ENCODE data around the gene ANKS1B. TPM values are rescaled to one million over a fixed set of nuclear protein-coding genes. Genes with fewer than 3 reads are reported as not detected.

ANKS1B gene
- total RNA-seq, 3 donors from 2014 or later (not counting 1 experiment from before 2014, with no cell fraction given), result not detected

DNA sequence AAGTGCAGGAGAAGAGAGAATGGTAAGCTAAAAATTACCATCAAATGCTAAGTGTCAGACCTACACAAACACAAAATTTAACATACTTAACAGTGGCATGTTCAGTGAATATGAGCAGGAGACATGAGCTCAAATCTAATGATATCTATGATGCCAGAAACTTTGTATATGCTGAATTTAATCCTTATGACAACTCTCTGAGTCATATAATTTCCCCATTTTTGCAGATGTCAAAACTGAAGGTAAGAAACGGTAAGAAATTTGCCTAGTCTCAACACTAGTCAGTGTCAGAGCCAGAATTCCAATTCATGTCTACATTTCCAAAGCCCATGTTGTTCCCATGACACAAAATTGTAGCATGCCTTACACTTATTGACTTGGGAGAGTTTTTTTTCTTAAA lies 963.9 kb downstream of the ANKS1B start:
- Mint-ChIP-seq H3K27ac (no peak overlapping the region), H3K4me1 (no peaks in the 10 kb centered on the region), H3K9me3 (peaks cover 2 to 5% of the 10 kb centered on the region in 2 donors), H3K4me3 (no peak overlapping the region), H3K36me3 (no peaks in the 10 kb centered on the region), H3K27me3 (ENCODE audit: low read depth in 2 of 2) (peaks cover 0 to 2% of the 10 kb centered on the region in 2 donors)
- H3K4me3 ChIP-seq (ENCODE audit: low read length), result no peak overlapping the region
- ATAC-seq, result no peak
- H3K36me3 ChIP-seq (ENCODE audit: control insufficient read depth, insufficient read depth, low read length), result no peaks in the 10 kb centered on the region
- no peaks in the 10 kb centered on the region for H3K4me1 ChIP-seq (ENCODE audit: control insufficient read depth, insufficient read depth, low read length)
- no peaks in the 10 kb centered on the region for H3K9me3 ChIP-seq (ENCODE audit: control insufficient read depth, insufficient read depth, low read length)
- DNase-seq, result no peak
- TF ChIP-seq, protein P1, sequence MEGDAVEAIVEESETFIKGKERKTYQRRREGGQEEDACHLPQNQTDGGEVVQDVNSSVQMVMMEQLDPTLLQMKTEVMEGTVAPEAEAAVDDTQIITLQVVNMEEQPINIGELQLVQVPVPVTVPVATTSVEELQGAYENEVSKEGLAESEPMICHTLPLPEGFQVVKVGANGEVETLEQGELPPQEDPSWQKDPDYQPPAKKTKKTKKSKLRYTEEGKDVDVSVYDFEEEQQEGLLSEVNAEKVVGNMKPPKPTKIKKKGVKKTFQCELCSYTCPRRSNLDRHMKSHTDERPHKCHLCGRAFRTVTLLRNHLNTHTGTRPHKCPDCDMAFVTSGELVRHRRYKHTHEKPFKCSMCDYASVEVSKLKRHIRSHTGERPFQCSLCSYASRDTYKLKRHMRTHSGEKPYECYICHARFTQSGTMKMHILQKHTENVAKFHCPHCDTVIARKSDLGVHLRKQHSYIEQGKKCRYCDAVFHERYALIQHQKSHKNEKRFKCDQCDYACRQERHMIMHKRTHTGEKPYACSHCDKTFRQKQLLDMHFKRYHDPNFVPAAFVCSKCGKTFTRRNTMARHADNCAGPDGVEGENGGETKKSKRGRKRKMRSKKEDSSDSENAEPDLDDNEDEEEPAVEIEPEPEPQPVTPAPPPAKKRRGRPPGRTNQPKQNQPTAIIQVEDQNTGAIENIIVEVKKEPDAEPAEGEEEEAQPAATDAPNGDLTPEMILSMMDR (IDR thresholded peaks at IDR 0.05), result no peak
- 100% methylated on average over 1 of the region's 1 CpG for WGBS (ENCODE audit: insufficient coverage)
- H3K27ac ChIP-seq (ENCODE audit: low read length), result no peak overlapping the region
- intact Hi-C loops (cut with micrococcal nuclease), result no loop called here
- H3K27me3 ChIP-seq (ENCODE audit: control insufficient read depth, insufficient read depth, low read length), result no peaks in the 10 kb centered on the region

DNA sequence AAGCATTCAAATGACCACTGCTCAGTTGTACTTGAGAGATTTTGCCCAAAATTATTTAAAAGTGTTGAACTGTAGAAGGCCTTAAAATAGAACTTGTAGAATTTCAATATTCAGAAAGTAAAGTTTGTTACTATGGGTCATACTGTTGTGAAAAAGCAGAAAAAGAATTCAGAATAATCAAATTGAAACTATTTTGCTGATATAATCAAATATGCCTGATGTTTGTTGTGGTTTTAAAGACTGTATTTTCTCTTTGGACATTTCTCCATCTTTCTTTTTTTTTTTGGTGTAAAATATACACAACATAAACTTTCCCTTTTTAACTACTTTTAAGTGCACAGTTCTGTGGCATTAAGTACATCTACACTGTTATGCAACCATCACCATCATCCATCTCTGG lies 964.9 kb downstream of the ANKS1B start:
- Histone ChIP-seq H3K9me3 (ENCODE audit: control insufficient read depth, insufficient read depth, low read length) (no peaks in the 10 kb centered on the region), H3K36me3 (ENCODE audit: control insufficient read depth, insufficient read depth, low read length) (no peaks in the 10 kb centered on the region), H3K27me3 (ENCODE audit: control insufficient read depth, insufficient read depth, low read length) (no peaks in the 10 kb centered on the region), H3K4me3 (ENCODE audit: low read length) (no peak overlapping the region), H3K4me1 (ENCODE audit: control insufficient read depth, insufficient read depth, low read length) (no peaks in the 10 kb centered on the region), H3K27ac (ENCODE audit: low read length) (no peak overlapping the region)
- H3K27ac Mint-ChIP-seq, result no peak overlapping the region
- no peaks in the 10 kb centered on the region for H3K4me1 Mint-ChIP-seq
- DNase-seq, result no peak
- TF ChIP-seq, protein P1 (IDR thresholded peaks at IDR 0.05), result no peak
- H3K36me3 Mint-ChIP-seq, result no peaks in the 10 kb centered on the region
- peaks cover 2 to 5% of the 10 kb centered on the region in 2 donors for H3K9me3 Mint-ChIP-seq
- peaks cover 0 to 5% of the 10 kb centered on the region in 2 donors for H3K27me3 Mint-ChIP-seq (ENCODE audit: low read depth in 2 of 2)
- H3K4me3 Mint-ChIP-seq, result no peak overlapping the region
- intact Hi-C loops (cut with micrococcal nuclease), result no loop called here
- ATAC-seq, result no peak

DNA sequence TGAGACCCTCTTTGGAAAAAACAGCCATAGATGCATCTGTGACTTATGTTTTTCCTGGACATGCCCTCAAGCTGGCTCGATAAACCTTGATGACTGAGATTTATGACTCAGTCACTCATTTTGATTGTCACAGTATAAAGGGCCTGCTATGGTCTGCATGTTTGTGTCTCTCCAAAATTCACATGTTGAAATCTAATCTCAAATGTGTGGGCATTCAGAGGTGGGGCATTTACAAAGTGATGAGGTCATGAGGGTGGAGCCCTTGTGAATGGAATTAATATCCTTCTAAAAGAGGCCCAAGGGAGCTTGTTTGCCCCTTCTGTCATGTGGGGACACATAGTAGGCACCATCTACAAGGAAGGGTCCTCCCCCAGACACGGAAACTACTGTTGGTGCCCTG lies 966.8 kb downstream of the ANKS1B start:
- no peak overlapping the region for H3K4me3 Mint-ChIP-seq
- H3K36me3 Mint-ChIP-seq, result no peaks in the 10 kb centered on the region
- no peak overlapping the region for H3K4me3 ChIP-seq (ENCODE audit: low read length)
- TF ChIP-seq, protein P1 (IDR thresholded peaks at IDR 0.05), result no peak
- DNase-seq (no peak), ATAC-seq (no peak)
- H3K27ac Mint-ChIP-seq, result no peak overlapping the region
- peaks cover 0 to 3% of the 10 kb centered on the region in 2 donors for H3K27me3 Mint-ChIP-seq (ENCODE audit: low read depth in 2 of 2)
- no peak overlapping the region for H3K27ac ChIP-seq (ENCODE audit: low read length)
- no peaks in the 10 kb centered on the region for H3K27me3 ChIP-seq (ENCODE audit: control insufficient read depth, insufficient read depth, low read length)
- WGBS (ENCODE audit: insufficient coverage), result 94% methylated on average over 2 of the region's 2 CpGs
- intact Hi-C loops (cut with micrococcal nuclease), result no loop called here
- H3K4me1 Mint-ChIP-seq, result no peaks in the 10 kb centered on the region
- peaks cover 0 to 2% of the 10 kb centered on the region in 2 donors for H3K9me3 Mint-ChIP-seq
- H3K9me3 ChIP-seq (ENCODE audit: control insufficient read depth, insufficient read depth, low read length), result no peaks in the 10 kb centered on the region
- no peaks in the 10 kb centered on the region for H3K4me1 ChIP-seq (ENCODE audit: control insufficient read depth, insufficient read depth, low read length)
- no peaks in the 10 kb centered on the region for H3K36me3 ChIP-seq (ENCODE audit: control insufficient read depth, insufficient read depth, low read length)

DNA sequence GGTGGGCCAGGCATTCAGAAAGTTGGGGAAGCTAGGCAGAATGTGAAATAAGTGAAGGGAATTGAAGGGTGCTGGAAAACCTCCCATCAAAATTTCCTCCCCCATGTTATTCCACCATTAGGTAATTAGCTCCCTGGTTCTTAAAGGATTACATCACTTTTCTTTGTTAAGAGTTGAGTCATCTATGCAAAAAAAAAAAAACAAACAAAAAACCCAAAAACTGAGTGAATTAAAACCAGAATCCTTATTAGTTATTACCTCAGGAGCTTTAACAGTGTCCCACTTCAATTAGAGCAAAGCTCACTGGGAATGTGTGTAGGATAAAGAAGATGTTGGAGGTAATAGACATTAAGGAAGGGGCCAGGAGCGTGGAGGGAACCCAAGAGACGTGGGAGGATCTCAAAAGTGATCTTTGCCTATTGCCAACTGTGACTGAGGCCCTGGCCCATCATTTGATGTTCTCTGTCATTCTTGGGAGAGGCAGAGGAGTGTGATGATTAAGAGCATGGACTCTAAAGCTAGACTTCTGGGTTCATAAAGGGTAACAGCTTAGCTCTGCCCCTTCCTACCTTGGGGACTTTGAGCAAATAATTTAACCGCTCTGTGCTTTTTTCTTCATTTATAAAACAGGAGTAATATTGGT lies 975.0 kb downstream of the ANKS1B start:
- H3K27me3 ChIP-seq (ENCODE audit: control insufficient read depth, insufficient read depth, low read length), result no peaks in the 10 kb centered on the region
- intact Hi-C loops (cut with micrococcal nuclease), result no loop called here
- no peaks in the 10 kb centered on the region for H3K4me1 ChIP-seq (ENCODE audit: control insufficient read depth, insufficient read depth, low read length)
- no peaks in the 10 kb centered on the region for H3K9me3 ChIP-seq (ENCODE audit: control insufficient read depth, insufficient read depth, low read length)
- H3K27ac ChIP-seq (ENCODE audit: low read length), result no peak overlapping the region
- peaks cover 0 to 2% of the 10 kb centered on the region in 2 donors for H3K9me3 Mint-ChIP-seq
- no peak overlapping the region for H3K27ac Mint-ChIP-seq
- H3K36me3 ChIP-seq (ENCODE audit: control insufficient read depth, insufficient read depth, low read length), result no peaks in the 10 kb centered on the region
- DNase-seq, result no peak
- H3K36me3 Mint-ChIP-seq, result no peaks in the 10 kb centered on the region
- H3K4me3 Mint-ChIP-seq, result no peak overlapping the region
- peaks cover 0 to 5% of the 10 kb centered on the region in 2 donors for H3K27me3 Mint-ChIP-seq (ENCODE audit: low read depth in 2 of 2)
- TF ChIP-seq, protein P1 (IDR thresholded peaks at IDR 0.05), result no peak
- WGBS (ENCODE audit: insufficient coverage), result 78% methylated on average over 2 of the region's 3 CpGs
- no peak overlapping the region for H3K4me3 ChIP-seq (ENCODE audit: low read length)
- H3K4me1 Mint-ChIP-seq, result no peaks in the 10 kb centered on the region
- ATAC-seq, result no peak

Data from natural killer cell (primary cell).